ENCODE measurements around the gene CXCL16. TPM values are rescaled to one million over a fixed set of nuclear protein-coding genes. Genes with fewer than 3 reads are reported as not detected.

The CXCL16 gene
- total and polyA plus RNA-seq, 10 of the 15 experiments (the other 5 are each of a cell fraction or from before 2014, with no cell fraction given): 0.15 to 2.2 (median 0.65) TPM

DNA sequence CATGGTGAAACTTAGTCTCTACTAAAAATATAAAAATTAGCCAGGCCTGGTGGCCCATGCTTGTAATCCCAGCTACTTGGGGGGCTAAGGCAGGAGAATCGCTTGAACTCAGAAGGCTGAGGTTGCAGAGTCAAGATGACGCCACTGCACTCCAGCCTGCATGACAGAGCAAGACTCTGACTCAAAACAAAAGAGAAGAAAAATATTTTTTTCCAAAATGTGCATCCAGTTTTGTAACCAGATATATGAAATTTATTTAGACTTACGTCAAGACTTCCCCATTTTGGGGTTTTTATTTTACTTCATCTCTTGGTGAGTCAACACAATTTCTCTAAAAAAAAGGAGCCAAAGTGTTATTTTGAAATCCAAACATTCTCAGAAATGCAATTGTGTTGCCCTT is 26.5 kb upstream of the CXCL16 start (continued):
- TF ChIP-seq, protein P1, sequence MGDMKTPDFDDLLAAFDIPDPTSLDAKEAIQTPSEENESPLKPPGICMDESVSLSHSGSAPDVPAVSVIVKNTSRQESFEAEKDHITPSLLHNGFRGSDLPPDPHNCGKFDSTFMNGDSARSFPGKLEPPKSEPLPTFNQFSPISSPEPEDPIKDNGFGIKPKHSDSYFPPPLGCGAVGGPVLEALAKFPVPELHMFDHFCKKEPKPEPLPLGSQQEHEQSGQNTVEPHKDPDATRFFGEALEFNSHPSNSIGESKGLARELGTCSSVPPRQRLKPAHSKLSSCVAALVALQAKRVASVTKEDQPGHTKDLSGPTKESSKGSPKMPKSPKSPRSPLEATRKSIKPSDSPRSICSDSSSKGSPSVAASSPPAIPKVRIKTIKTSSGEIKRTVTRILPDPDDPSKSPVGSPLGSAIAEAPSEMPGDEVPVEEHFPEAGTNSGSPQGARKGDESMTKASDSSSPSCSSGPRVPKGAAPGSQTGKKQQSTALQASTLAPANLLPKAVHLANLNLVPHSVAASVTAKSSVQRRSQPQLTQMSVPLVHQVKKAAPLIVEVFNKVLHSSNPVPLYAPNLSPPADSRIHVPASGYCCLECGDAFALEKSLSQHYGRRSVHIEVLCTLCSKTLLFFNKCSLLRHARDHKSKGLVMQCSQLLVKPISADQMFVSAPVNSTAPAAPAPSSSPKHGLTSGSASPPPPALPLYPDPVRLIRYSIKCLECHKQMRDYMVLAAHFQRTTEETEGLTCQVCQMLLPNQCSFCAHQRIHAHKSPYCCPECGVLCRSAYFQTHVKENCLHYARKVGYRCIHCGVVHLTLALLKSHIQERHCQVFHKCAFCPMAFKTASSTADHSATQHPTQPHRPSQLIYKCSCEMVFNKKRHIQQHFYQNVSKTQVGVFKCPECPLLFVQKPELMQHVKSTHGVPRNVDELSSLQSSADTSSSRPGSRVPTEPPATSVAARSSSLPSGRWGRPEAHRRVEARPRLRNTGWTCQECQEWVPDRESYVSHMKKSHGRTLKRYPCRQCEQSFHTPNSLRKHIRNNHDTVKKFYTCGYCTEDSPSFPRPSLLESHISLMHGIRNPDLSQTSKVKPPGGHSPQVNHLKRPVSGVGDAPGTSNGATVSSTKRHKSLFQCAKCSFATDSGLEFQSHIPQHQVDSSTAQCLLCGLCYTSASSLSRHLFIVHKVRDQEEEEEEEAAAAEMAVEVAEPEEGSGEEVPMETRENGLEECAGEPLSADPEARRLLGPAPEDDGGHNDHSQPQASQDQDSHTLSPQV (IDR thresholded peaks at IDR 0.05): no peak
- TF ChIP-seq ZNF622 (IDR thresholded peaks at IDR 0.05) (no peak), ZBTB40 (IDR thresholded peaks at IDR 0.05; ENCODE audit: borderline replicate concordance) (no peak), NFIC (IDR thresholded peaks at IDR 0.05; ENCODE audit: low read depth, low read length) (no peak)
- TF ChIP-seq, protein P2, sequence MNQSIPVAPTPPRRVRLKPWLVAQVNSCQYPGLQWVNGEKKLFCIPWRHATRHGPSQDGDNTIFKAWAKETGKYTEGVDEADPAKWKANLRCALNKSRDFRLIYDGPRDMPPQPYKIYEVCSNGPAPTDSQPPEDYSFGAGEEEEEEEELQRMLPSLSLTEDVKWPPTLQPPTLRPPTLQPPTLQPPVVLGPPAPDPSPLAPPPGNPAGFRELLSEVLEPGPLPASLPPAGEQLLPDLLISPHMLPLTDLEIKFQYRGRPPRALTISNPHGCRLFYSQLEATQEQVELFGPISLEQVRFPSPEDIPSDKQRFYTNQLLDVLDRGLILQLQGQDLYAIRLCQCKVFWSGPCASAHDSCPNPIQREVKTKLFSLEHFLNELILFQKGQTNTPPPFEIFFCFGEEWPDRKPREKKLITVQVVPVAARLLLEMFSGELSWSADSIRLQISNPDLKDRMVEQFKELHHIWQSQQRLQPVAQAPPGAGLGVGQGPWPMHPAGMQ (IDR thresholded peaks at IDR 0.05; ENCODE audit: borderline replicate concordance): no peak

Measured in GM12878 (cell line).